ENCODE data around the gene NOL12.
A peak's percentile ranks its signal among the peaks of the same experiment; 100 is the strongest.

The NOL12 gene

DNA sequence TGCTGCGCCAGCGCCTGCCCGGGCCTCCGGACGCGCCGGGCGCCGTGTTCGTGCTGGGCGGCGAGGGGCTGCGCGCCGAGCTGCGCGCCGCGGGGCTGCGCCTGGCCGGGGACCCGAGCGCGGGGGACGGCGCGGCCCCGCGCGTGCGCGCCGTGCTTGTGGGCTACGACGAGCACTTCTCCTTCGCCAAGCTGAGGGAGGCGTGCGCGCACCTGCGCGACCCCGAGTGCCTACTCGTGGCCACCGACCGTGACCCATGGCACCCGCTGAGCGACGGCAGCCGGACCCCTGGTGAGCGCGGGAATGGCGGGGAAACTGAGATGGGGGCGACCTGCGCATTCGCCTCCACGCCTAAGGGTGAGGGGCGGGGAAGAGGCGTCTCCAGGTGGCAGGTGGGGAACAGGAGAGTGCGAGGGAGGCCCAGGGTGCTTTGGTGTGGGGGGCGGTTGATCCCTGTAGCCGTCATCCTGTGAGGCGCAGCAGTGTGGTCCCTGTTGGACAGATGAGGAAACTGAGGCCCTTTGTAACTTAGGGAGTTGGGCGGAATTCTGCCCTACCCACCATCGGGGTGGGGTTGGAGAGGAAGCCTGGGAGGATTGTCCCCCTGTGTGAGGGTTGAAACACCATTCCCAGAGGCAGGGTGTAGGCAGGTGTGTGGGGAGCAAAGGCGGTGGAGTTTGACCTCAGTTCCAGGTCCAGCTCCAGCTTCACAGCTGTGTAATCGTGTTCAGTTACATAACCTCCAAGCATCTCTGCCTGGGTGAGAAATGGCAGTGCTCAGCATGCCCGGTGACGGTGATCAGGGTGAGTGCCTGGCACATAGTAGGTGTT is 26.9 kb upstream of the NOL12 start:
- DNase-seq (ENCODE audit: low spot score) = no peak

DNA sequence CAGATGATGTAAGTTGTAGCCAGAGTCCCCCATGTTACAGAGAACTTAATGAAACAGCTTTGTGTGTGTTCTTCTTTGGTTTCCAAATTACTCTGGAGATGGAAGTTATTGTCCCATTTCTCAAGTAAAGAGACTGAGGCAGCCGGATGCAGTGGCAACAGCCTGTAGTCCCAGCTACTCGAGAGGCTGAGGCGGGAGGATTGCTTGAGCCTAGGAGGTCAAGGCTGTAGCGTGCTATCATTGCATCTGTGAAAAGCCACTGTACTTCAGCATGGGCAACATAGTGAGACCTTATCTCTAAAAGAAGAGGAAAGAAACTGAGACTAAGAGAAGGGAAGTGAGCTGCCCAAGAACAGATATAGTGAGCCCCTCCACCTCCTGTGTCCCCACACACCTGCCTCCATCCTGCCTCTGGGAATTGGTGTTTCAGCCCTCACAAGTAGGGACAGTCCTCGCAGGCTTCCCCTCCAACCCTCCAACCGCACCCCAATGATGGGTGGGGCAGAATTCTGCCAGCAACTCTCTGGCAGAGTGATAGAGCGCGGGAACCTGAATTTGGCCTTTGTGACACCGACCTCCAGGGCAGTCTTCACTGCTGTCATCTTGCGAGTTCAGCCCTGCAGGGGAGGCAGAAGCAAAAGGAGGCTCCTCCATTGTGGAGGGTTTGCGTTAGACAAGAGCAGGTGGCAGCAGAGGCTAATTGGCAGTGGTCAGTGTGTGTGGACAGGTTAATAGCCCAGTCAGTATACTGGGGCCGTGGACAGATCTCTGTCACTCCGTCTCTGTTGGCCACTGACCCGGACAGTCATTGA is 26.0 kb upstream of the NOL12 start:
- DNase-seq (ENCODE audit: low spot score) = no peak

DNA sequence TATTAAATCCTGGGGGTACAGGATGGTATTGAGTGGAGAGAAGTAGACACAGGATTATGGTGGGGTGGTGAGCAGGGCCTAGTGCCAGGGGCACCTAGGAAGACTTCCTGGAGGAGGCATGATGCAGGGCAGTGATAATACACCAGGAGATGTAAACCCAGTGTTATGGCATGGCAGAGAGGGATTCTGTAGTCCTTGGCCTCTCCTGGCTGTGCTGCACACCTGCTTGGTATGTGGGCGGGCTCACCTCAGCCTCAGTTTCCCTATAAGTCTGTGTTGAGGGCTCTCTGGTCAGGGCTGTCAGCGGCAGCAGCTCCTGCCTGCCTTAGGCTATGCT is 25.5 kb upstream of the NOL12 start:
- no peak for DNase-seq (ENCODE audit: low spot score)

DNA sequence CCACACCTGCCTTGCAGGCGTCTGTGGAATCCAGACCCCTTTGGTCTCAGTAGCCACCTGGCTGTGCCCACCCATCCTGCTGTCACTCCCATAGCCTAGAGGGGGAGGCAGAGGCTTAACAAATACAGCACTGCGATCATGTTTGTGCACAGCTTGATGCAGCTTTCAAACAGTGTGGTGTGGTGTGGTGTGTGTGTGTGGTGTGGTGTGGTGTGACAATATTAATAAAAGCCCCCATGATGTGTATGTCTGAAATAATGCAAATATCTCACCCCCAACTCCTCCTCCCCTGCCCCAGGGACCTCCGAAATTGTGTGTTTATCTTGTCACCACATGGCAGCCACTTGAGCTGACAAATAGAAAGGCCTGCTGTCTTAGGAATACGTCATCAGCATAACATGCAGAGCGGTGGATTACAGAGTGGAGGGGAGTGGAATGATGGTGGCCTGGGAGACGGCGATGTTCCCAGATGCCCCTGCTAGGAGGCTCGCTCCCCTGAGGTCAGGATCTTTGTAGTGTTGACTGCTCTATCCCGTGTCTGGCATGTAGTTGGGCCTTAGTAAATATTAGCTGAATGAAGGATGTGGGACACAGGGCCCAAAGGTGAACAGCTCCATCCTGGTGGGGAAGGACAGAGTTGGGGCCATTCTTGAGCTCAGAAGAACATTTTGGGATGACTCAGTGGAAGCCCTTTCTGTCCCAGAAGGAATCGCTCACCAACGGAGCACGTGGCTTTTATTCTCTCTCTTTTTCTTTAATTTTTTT is 24.8 kb upstream of the NOL12 start:
- DNase-seq (ENCODE audit: low spot score) = peak; percentile 84

DNA sequence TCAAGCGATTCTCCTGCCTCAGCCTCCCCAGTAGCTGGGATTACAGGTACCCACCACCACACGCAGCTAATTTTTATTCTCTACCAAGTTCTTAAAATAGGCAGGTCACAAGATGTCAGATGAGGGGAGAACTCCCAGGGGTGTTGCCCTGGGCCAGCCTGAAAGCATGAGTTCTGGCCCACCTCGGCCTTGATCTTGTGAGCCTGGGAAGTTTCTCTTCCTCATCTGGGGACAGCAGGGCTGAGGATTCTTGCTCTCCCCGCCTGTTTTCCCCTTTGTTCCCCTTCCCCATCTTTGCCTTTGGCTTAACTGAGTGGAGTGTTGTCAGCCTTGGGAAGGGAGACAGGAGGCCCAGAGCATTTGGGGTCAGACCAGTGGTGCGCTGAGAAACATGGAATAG is 24.1 kb upstream of the NOL12 start:
- DNase-seq (ENCODE audit: low spot score) = no peak

DNA sequence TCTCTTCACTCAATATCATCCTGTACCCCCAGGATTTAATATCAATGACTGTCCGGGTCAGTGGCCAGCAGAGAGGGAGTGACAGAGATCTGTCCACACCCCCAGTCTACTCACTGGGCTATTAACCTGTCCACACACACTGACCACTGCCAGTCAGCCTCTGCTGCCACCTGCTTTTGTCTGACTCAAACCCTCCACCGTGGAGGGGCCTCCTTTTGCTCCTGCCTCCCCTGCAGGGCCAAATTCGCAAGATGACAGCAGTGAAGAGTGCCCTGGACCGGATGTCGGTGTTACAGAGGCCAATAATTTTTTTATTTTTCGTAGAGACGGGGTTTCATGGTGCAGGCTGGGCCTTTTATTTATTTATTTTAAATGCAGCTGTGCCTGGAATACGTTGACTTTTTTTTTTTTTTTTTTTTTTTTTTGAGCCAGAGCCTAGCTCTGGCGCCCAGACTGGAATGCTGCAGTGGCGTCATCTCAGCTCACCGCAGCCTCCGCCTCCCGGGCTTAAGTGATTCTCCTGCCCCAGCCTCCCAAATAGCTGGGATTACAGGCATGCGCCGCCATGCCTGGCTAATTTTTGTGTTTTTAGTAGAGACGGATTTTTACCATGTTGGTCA is 22.5 kb upstream of the NOL12 start:
- DNase-seq (ENCODE audit: low spot score) = no peak

DNA sequence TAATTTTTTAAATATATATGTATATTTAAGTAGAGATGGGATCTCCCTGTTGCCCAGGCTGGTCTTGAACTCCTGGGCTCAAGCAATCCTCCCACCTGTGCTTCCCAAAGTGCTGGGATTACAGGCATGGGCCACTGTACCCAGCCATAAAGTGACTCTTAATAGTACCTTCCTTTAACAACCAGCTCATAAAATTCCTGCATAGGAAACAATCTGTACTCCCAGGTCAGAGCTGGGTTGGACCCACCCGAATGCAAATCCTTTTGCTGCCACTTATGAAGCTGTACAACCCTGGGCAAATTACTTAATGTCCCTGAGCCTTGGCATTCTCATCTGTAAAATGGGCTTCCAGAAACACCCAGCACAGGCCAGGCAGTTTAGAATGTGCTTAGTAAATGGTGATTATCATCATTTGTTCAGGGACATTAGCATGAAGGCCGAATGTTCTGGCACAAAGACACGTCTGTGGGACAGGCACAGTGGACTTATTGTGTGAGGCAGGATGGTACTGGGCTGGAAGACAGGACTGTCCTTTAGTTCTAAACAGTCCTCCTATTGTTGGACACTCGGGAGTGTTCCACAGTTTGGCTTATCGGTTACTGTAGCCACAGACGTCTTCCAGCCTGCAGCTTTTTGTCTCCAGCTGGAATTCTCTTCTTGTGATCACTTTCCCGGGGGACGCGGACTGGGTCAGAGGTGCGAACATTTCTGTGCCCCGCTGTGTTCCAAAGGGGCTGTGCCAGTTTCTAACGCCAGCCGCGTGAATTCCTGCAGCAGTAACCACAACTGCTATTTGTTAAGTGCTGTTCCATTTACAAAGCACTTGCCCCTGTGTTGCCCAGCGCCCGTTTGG is 21.7 kb upstream of the NOL12 start:
- DNase-seq (ENCODE audit: low spot score) = no peak

DNA sequence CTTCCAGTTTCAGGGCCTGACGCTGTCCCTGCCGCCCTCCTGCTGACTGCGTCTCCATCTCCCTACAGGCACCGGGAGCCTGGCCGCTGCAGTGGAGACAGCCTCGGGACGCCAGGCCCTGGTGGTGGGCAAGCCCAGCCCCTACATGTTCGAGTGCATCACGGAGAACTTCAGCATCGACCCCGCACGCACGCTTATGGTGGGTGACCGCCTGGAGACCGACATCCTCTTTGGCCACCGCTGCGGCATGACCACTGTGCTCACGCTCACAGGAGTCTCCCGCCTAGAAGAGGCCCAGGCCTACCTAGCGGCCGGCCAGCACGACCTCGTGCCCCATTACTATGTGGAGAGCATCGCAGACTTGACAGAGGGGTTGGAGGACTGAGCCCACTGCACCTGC is 20.7 kb upstream of the NOL12 start:
- DNase-seq (ENCODE audit: low spot score) = no peak

DNA sequence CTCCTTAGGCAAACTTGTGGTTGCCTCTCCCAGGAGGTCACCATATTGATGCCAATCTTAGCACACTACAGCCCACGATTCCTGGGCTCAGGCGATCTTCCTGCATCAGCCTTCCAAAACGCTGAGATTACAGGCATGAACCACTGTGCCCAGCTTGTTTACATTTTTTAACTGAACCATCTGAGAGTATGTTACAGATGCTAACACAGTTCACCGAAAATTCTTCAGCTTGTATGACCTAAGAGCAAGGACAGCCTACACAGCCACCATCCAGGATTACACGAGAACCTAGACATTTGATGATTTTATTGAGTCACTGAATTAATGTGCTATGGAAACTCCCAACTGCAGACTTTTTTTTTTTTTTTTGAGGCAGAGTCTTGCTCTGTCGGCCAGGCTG is 16.6 kb upstream of the NOL12 start:
- peak; percentile 42 for DNase-seq (ENCODE audit: low spot score)

DNA sequence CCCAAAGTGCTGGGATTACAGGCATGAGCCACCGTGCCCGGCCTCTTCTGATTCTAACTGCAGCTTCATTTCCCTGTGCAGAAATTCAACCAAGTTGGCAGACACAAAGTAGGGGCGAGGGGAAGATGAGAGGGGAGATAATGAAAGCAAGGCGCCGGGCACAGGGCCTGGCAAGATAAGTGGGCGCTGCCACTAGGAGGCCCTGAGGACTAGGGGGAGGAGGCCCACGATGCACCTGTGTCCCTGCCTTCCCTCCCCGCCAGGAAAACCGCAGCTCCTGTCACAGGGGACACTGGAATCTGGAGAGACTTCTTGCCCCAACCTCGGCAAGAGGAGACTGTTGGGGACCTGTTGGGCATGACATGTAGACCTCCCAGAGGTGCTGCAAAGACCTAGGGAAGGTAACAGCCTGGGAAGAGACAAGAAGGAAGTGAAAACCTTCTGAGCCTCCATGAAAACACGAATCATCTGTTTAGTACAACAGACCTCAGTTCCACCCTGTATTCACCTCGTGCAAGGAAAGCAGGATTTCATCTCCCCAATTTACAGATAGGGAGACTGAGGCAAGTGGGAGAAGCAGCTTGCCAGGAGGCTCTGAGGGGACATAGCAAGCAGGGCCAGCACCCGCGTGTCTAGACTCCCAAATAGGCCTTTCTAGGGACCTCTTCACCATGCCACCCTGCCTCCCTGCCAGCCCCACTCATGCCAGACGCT is 13.8 kb upstream of the NOL12 start:
- no peak for DNase-seq (ENCODE audit: low spot score)

DNA sequence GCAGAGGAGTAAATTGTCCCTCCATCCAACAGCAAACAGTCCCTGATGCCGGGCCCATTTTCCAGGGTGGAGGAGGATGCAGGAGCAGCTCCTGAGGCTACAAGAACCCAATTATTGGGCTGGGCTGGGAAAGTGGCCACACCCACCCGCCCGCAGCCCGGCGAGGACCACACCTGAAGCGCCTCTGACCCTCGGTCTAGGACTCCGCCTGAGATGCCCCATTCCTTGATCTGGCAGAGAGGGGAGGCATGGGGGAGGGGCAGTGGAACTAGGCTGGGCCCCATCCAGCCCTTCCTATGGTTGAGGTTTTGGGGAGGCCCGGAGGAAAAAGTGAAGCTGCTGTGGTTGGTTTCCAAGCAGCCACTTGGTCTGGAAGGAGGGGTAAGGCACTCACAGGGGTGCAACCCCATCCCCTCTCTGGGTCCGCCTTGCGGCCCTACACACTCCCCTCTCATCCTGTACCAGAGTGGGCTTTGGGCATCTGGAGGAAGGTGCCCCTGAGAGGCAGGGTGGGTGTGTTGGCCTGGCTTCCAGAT is 13.2 kb upstream of the NOL12 start:
- DNase-seq (ENCODE audit: low spot score) = no peak

DNA sequence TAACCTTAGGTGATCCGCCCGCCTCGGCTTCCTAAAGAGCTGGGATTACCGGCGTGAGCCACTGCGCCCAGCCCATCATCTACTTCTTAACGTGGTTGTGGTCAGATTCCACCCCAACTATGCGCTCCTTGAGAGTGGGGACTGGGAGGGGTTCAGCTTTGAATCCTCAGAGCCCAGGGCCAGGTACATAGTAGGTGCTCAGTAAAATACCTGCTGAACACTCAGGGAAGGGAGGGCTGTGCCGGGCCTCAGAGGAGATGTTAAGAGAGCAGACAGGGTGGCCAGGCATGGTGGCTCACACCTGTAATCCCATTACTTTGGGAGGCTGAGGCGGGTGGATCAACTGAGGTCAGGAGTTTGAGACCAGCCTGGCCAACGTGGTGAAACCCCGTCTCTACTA is 11.9 kb upstream of the NOL12 start:
- no peak for DNase-seq (ENCODE audit: low spot score)

DNA sequence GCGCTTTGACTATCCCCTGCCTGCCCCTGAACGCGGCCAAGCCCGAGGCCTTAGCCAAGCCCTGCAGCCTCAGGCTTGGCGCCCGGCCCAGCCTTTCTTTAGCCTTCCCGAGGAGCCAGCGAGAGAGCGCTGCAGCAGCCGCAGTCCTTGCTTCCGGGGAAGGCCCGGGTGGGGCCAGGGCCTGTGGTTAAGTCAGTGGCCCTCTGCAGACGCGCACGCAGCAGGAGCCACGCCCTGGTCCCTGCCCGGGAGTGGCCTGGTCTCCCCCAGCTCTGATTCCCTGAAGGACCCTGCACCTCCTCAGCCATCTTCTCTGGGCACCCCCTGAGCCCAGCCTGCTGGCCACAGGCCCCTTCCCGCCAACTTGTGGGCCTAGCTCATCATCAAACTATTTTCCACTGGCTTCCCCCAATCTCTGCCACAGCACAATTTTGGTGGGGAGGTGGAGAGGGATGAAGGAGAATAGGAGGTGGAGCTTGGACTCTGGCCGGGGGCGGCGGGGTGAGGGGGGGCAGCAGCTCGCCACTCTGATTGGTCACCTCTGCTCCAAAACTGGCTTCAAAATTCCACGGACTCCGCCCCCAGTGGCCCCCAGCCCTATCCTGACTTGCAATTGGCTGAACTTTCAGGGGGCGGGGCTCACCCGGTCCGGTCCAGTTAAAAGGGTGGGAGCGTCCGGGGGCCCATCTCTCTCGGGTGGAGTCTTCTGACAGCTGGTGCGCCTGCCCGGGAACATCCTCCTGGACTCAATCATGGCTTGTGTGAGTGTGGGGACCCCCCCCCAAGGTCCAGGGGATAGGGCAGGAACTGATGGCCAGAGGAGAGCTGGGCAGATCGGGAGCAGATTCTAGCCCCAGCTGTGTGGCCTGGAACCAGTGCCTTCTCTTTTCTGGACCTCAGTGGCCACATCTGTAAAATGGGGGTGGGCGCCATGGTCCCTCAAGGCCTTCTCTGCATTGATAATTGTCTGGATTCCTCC is 10.9 kb upstream of the NOL12 start, which contains the start of gene LGALS1:
Gene LGALS1 (plus strand): TSS at position 686 of the 979 bp plus-strand sequence. CDS start 67 bp downstream, at position 753.
- peak; percentile 96 for DNase-seq (ENCODE audit: low spot score)

DNA sequence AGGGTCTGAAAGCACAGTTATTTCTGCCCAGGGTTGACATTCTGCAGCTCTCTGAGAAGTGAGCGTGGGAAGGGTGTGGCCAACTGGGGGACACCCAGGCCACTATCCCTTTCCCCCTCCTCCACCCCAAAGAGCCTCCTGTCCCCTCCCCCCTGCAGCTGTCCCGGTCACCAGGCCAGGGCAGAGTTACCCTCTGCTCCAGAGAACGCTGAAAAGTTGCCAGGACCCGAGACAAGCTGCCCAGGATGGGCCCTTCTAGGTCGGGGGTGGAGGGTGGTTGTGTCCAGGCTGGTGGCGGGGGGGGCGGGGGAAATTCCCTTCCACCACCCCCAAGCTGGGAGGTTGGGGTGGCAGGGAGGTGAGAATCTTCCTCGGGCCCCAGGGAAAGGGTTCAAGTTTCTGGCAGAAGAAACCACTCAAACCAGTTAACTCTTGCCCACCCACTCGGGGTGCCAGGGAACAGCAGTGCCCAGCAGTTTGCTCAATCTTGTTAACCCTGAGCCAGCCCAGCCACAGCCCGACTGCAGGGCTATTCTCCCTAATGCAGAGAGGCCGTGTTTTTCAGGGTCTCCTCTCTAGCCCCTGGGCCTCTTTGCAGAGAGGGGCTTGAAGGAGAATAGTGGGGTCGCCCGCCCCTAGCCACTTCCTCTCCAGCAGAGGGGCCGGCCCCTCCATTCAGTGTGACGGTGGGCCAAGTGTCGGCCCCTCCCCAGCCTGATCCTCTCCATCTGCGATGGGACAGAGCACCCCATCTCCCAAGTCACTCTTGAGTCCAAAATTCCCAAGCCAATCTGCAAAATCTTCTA is 10.0 kb upstream of the NOL12 start:
- no peak for DNase-seq (ENCODE audit: low spot score)

DNA sequence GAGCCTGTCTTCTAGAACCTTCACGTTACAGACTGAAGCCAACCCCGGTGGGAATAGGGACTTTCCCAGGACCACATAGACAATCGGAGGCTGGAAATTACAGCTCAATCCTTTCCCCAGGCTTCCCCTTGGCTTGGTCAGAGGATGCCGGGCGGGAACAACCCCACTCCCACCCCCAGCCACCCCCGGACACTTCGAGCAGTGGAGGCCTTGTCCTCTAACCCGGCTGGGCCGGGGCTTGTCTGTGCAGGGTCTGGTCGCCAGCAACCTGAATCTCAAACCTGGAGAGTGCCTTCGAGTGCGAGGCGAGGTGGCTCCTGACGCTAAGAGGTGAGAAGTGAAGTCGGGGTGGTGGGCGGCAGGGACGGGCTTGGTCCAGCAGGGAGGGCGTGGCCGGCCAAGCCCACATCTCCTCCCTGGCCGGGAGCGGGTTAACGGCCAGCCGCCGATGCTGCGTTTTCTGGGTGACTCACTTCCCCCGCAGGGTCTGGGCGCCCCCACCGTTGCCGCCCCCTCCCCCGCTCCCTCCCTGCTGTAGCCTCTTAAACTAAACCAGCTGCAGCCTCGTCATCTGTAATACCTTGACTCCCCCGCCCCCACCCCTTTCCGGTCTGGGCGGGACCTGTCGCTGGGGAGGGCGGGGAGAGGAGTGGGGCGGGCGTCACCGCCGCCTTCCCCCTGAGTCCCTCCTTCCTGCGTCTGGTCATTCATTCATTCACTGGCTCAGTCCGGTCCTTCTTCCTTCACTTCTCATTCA is 9.2 kb upstream of the NOL12 start:
- peak; percentile 86 for DNase-seq (ENCODE audit: low spot score)

DNA sequence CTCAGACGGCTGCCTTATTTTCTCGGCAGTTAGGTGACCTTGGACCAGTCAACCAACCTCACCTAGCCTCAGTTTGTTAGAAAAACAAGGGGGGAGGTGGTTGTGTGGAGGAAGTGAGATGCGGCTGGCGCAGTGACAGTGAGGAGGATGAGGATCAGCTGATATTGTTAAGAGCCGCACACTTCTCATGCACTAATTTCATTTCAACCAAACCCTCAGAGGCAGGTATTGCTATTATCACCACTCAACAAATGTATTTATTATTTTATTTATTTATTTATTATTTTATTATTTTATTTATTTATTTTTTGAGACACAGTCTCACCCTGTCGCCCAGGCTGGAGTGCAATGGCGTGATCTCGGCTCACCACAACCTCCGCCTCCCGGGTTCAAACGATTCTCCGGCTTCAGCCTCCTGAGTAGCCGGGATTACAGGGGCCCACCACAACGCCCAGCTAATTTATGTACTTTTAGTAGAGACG is 8.6 kb upstream of the NOL12 start:
- DNase-seq (ENCODE audit: low spot score) = no peak

DNA sequence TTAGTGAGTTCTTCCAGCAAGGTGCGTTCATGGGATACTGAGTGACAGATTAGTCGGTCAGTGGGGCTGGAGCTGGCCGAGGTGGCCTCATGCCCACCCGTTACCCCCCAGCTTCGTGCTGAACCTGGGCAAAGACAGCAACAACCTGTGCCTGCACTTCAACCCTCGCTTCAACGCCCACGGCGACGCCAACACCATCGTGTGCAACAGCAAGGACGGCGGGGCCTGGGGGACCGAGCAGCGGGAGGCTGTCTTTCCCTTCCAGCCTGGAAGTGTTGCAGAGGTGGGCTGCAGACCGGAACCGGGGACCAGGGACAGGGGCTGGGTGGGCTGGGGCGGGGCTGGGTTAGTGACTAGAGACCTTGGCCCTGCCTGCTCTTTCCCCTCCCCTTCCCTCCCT is 7.8 kb upstream of the NOL12 start:
- no peak for DNase-seq (ENCODE audit: low spot score)
